Vagina (tissue), 2 donors: Measurements from ENCODE around the gene IFT81.

Source experiments
- CTCF ChIP-seq, 3 experiments: fragments of 450-650 bp in 2 of 3; fragments of 200-600 bp in 1 of 3; sonication (generic) in 1 of 3; IDR thresholded peaks; one replicate each; pipeline ENCODE4 v1.5.1; 2017 to 2019; ENCODE audit warnings: antibody characterized with exemption in 3 of 3, mild to moderate bottlenecking in 2 of 3, moderate library complexity in 2 of 3
- POLR2A ChIP-seq, 2 donors: fragments of 450-650 bp; IDR thresholded peaks; one replicate each; pipeline ENCODE4 v1.6.1; 2017; ENCODE audit warnings: antibody characterized with exemption in 2 of 2, mild to moderate bottlenecking in 2 of 2, moderate library complexity in 2 of 2
- POLR2AphosphoS5 ChIP-seq, 2 donors: sonication (generic); formaldehyde crosslinking; IDR thresholded peaks; one replicate each; pipeline ENCODE4 v1.9.0; 2017; ENCODE audit warnings: antibody characterized with exemption in 2 of 2, mild to moderate bottlenecking in 2 of 2, low read depth in 1 of 2; ENCODE audit not compliant: insufficient read depth in 1 of 2

- TF ChIP-seq CTCF (IDR thresholded peaks at IDR 0.05) (no peak), POLR2A (IDR thresholded peaks at IDR 0.05) (no peak), POLR2AphosphoS5 (IDR thresholded peaks at IDR 0.05; ENCODE audit: insufficient read depth in 1 of 2, low read depth in 1 of 2) (no peak)
Measured at GRCh38 chr12:110246636-110247339, 122.6 kb downstream of the IFT81 start.
